NCI-H146 treated with DMSO at 0.1 percent for 48 hours (cell line): ENCODE data around the gene GDPD1.
"Not testable (repeated sequence)": the region's sequence is repeated elsewhere in the genome, so short reads cannot be mapped to it uniquely, and the experiment has no call there.

ENCODE experiments used
- DNase-seq: peaks from one replicate; lab custom pipeline; 2025; ENCODE audit not compliant: unreplicated experiment; lab: John Stamatoyannopoulos, UW

Gene GDPD1

GRCh38 chr17:59311521-59311920, 91.2 kb downstream of the GDPD1 start:
- not testable (repeated sequence) for DNase-seq

- no peak for DNase-seq
Measured at GRCh38 chr17:59315866-59316265, 95.6 kb downstream of the GDPD1 start.
